Right atrium auricular region (tissue), 2 donors: Measurements from ENCODE around the gene OSBPL5. TPM values are rescaled to one million over a fixed set of nuclear protein-coding genes. Genes with fewer than 3 reads are reported as not detected.
"Not testable (repeated sequence)": the region's sequence is repeated elsewhere in the genome, so short reads cannot be mapped to it uniquely, and the experiment has no call there.

ENCODE experiments used
- DNase-seq: peaks from one replicate; pipeline ENCODE4 v3.0.0-alpha.2; 2019; ENCODE audit warnings: low spot score
- H3K27ac ChIP-seq, 2 donors: fragments of 200-600 bp; sonication (generic); 1 replicate in 1 of 2; 2 replicates in 1 of 2; pipeline ENCODE4 v1.5.1; 2016 to 2019
- H3K27me3 ChIP-seq, 2 donors: fragments of 200-600 bp; sonication (generic); one replicate each; pipeline versions ENCODE4 v1.5.1 to v1.6.0; 2017 to 2019
- H3K36me3 ChIP-seq: fragments of 200-600 bp; sonication (generic); one replicate; pipeline ENCODE4 v1.5.1; 2016
- H3K4me1 ChIP-seq, 2 donors: fragments of 200-600 bp; sonication (generic); one replicate each; pipeline versions ENCODE4 v1.5.1 to v1.6.0; 2017 to 2019
- H3K4me3 ChIP-seq, 2 donors: fragments of 200-600 bp; sonication (generic); 1 replicate in 1 of 2; 2 replicates in 1 of 2; pipeline ENCODE4 v1.5.1; 2017 to 2019; ENCODE audit warnings: mild to moderate bottlenecking in 1 of 2, moderate library complexity in 1 of 2
- H3K9me3 ChIP-seq, 2 donors: fragments of 200-600 bp; sonication (generic); one replicate each; pipeline ENCODE4 v1.5.1; 2019
- CTCF ChIP-seq, 2 donors: fragments of 200-600 bp; sonication (generic); IDR thresholded peaks; one replicate each; pipeline ENCODE4 v1.5.1; 2019; ENCODE audit warnings: antibody characterized with exemption in 2 of 2
- total RNA-seq, 2 donors: library from RNA; depleted of rRNA; stranded (reverse); fragments of >200 nt; gene quantifications; one replicate each; pipeline ENCODE4 v1.1.0, GENCODE V29; 2016

The OSBPL5 gene
- total RNA-seq, 2 donors from 2014 or later = 11.1 to 17.8 TPM

GRCh38 chr11:3069425-3069824 is 95.7 kb downstream of the OSBPL5 start:
- Histone ChIP-seq H3K27ac (no peak overlapping the region), H3K9me3 (no peaks in the 10 kb centered on the region), H3K27me3 (no peaks in the 10 kb centered on the region), H3K4me1 (no peaks in the 10 kb centered on the region), H3K4me3 (no peak overlapping the region), H3K36me3 (no peaks in the 10 kb centered on the region)
- no peak for TF ChIP-seq CTCF (IDR thresholded peaks at IDR 0.05)
- no peak for DNase-seq

GRCh38 chr11:3066308-3066707 is 98.8 kb downstream of the OSBPL5 start:
- not testable (repeated sequence) for H3K27me3 ChIP-seq, H3K4me1 ChIP-seq, DNase-seq, H3K27ac ChIP-seq, H3K9me3 ChIP-seq, H3K36me3 ChIP-seq, H3K4me3 ChIP-seq

DNA sequence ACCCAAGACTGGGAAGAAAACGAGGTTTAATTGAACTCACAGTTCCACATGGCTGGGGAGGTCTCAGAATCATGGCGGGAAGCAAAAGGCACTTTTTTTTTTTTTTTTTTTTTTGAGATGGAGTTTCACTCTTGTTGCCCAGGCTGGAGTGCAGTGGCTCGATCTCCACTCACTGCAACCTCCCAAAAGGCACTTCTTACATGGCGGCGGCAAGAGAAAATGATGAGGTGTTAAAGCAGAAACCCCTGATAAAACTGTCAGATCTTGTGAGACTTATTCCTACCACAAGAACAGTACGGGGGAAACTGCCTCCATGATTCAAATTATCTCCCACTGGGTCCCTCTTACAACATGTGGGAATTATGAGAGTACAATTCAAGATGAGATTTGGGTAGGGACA is 100.4 kb downstream of the OSBPL5 start:
- not testable (repeated sequence) for H3K27ac ChIP-seq, H3K27me3 ChIP-seq, H3K4me1 ChIP-seq, DNase-seq, H3K36me3 ChIP-seq, H3K4me3 ChIP-seq, H3K9me3 ChIP-seq

- H3K27me3 ChIP-seq, H3K4me1 ChIP-seq, H3K9me3 ChIP-seq, H3K4me3 ChIP-seq, H3K27ac ChIP-seq, DNase-seq, H3K36me3 ChIP-seq: not testable (repeated sequence)
Measured at GRCh38 chr11:3063876-3064275, 101.2 kb downstream of the OSBPL5 start.

DNA sequence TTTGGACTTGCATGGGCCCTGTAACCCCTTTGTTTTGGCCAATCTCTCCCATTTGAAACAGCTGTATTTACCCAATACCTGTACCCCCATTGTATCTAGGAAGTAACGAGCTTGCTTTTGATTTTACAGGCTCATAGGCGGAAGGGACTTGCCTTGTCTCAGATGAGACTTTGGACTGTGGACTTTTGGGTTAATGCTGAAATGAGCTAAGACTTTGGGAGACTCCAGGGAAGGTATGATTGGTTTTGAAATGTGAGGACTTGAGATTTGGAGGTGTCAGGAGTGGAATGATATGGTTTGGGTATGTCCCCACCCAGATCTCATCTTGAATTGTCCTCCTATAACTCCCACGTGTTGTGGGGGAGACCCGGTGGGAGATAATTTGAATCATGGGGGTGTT is 101.7 kb downstream of the OSBPL5 start:
- H3K4me3 ChIP-seq, H3K27me3 ChIP-seq, H3K4me1 ChIP-seq, H3K9me3 ChIP-seq, DNase-seq, H3K36me3 ChIP-seq, H3K27ac ChIP-seq: not testable (repeated sequence)

GRCh38 chr11:3060436-3061025 is 104.6 kb downstream of the OSBPL5 start:
- Histone ChIP-seq H3K36me3 (no peaks in the 10 kb centered on the region), H3K9me3 (no peaks in the 10 kb centered on the region), H3K27ac (no peak overlapping the region), H3K4me3 (no peak overlapping the region), H3K27me3 (no peaks in the 10 kb centered on the region), H3K4me1 (peaks cover 0 to 20% of the 10 kb centered on the region in 2 donors)
- TF ChIP-seq CTCF (IDR thresholded peaks at IDR 0.05) = no peak
- DNase-seq = no peak

- Histone ChIP-seq H3K4me3 (no peak overlapping the region), H3K27me3 (no peaks in the 10 kb centered on the region), H3K4me1 (peaks cover 0 to 20% of the 10 kb centered on the region in 2 donors), H3K27ac (peak overlapping the region in 1 of 2 donors; percentile 76), H3K9me3 (no peaks in the 10 kb centered on the region), H3K36me3 (no peaks in the 10 kb centered on the region)
- DNase-seq = peak; percentile 75
- TF ChIP-seq CTCF (IDR thresholded peaks at IDR 0.05) = no peak
Measured at GRCh38 chr11:3058753-3059664, 106.1 kb downstream of the OSBPL5 start.
